K562 (cell line): Measurements from ENCODE around the gene NR2C2AP. TPM values are rescaled to one million over a fixed set of nuclear protein-coding genes. Genes with fewer than 3 reads are reported as not detected.
A peak's percentile ranks its signal among the peaks of the same experiment; 100 is the strongest.

ENCODE experiments used
- BRD9 ChIP-seq: fragments of 450-650 bp; IDR thresholded peaks from 2 replicates; pipeline ENCODE4 v1.6.1; 2018; ENCODE audit warnings: low read depth; ENCODE audit not compliant: partially characterized antibody
- CEBPB ChIP-seq: fragments of 450-650 bp; IDR thresholded peaks from 2 replicates; pipeline ENCODE4 v1.6.1; 2016; ENCODE audit warnings: missing genetic modification characterization, missing compliant biosample characterization
- E2F4 ChIP-seq: sonication (generic); formaldehyde crosslinking; IDR thresholded peaks from 2 replicates; pipeline ENCODE4 v1.8.0; 2022; ENCODE audit warnings: mild to moderate bottlenecking, low read depth, missing genetic modification reagents
- ERF ChIP-seq: fragments of 450-650 bp; formaldehyde crosslinking; IDR thresholded peaks from 2 replicates; pipeline ENCODE4 v1.4.0; 2020; ENCODE audit warnings: mild to moderate bottlenecking, mixed read lengths
- GTF2B ChIP-seq: IDR thresholded peaks from 2 replicates; pipeline ENCODE4 v1.6.1; 2011; ENCODE audit not compliant: insufficient read length; ENCODE audit errors: extremely low read depth
- HNRNPL ChIP-seq: fragments of 200-400 bp; formaldehyde crosslinking; IDR thresholded peaks from 2 replicates; pipeline ENCODE4 v1.6.1; 2017; ENCODE audit warnings: low read depth, mild to moderate bottlenecking, low read length
- HSF4 ChIP-seq: fragments of 250-450 bp; sonication (Bioruptor Pico); IDR thresholded peaks from 2 replicates; pipeline ENCODE4 v2.1.2; 2022; ENCODE audit warnings: mild to moderate bottlenecking, moderate library complexity, borderline replicate concordance
- PHF8 ChIP-seq: fragments of 200-600 bp; sonication (generic); IDR thresholded peaks from 2 replicates; pipeline ENCODE4 v1.6.1; 2012; ENCODE audit warnings: mixed run types, mild to moderate bottlenecking, inconsistent platforms, low read length, moderate library complexity, borderline replicate concordance
- RBM14 ChIP-seq: fragments of 200-400 bp; formaldehyde crosslinking; IDR thresholded peaks from 2 replicates; pipeline ENCODE4 v1.6.1; 2018; ENCODE audit warnings: low read depth, mild to moderate bottlenecking, low read length, moderate library complexity, borderline replicate concordance; ENCODE audit not compliant: insufficient read depth
- SAFB2 ChIP-seq: fragments of 200-400 bp; formaldehyde crosslinking; IDR thresholded peaks from 2 replicates; pipeline ENCODE4 v1.6.1; 2018; ENCODE audit warnings: borderline replicate concordance, low read length, low read depth, moderate library complexity; ENCODE audit not compliant: severe bottlenecking
- SIX5 ChIP-seq, 2 experiments: IDR thresholded peaks; 2 replicates each; pipeline ENCODE4 v1.6.1; 2011; ENCODE audit warnings: low read length in 2 of 2, borderline replicate concordance in 1 of 2, low read depth in 1 of 2, mild to moderate bottlenecking in 1 of 2, moderate library complexity in 1 of 2; ENCODE audit not compliant: insufficient read depth in 1 of 2
- SLC30A9 ChIP-seq: fragments of 250-450 bp; sonication (Bioruptor Pico); IDR thresholded peaks from 2 replicates; pipeline ENCODE4 v1.8.0; 2022; ENCODE audit warnings: mild to moderate bottlenecking, moderate library complexity
- SMAD4 ChIP-seq: fragments of 250-450 bp; sonication (Bioruptor Pico); conservative IDR thresholded peaks from 2 replicates; pipeline ENCODE4 v1.8.0; 2021; ENCODE audit warnings: inconsistent platforms, mild to moderate bottlenecking, moderate library complexity
- SPI1 ChIP-seq: IDR thresholded peaks from 2 replicates; pipeline ENCODE4 v1.6.1; 2011; ENCODE audit warnings: low read depth, low read length, control low read depth, borderline replicate concordance
- YBX1 ChIP-seq: fragments of 450-650 bp; IDR thresholded peaks from 2 replicates; pipeline ENCODE4 v1.7.1; 2016; ENCODE audit warnings: mild to moderate bottlenecking
- ZKSCAN1 ChIP-seq: fragments of 150-350 bp; IDR thresholded peaks from 2 replicates; pipeline ENCODE4 v1.6.1; 2016; ENCODE audit warnings: low read depth, low read length
- ZNF224 ChIP-seq: sonication (generic); formaldehyde crosslinking; IDR thresholded peaks from 2 replicates; pipeline ENCODE4 v1.8.0; 2022; ENCODE audit warnings: mild to moderate bottlenecking, missing genetic modification reagents
- ZNF24 ChIP-seq: fragments of 450-650 bp; IDR thresholded peaks from 2 replicates; pipeline ENCODE4 v1.6.1; 2016
- ZNF395 ChIP-seq: fragments of 200-800 bp; sonication (Bioruptor generic); IDR thresholded peaks from 2 replicates; pipeline ENCODE4 v1.6.1; 2017; ENCODE audit warnings: missing genetic modification characterization, missing compliant biosample characterization
- ZNF717 ChIP-seq: fragments of 250-450 bp; sonication (Bioruptor Pico); IDR thresholded peaks from 2 replicates; pipeline ENCODE4 v1.5.0; 2021
- polyA plus RNA-seq, 8 experiments: library from polyadenylated mRNA; depleted of rRNA in 4 of 8; stranded (reverse) in 5 of 8; unstranded in 3 of 8; fragments of >200 nt; fragmentation: Nextera tagmentation in 2 of 8; fragmentation: Illumina TruSeq in 1 of 8; extraction: Ambion mirVana in 2 of 8; extraction: Trizol in 1 of 8; gene quantifications; 2 replicates each; pipeline versions ENCODE4 v1.2.1 to v1.2.3, GENCODE V29; 2011 to 2014; ENCODE audit warnings: inconsistent platforms in 1 of 8, missing spikeins in 1 of 8
- total RNA-seq, 7 experiments: library from RNA; depleted of rRNA in 6 of 7; stranded (reverse); fragments of >200 nt in 6 of 7; fragmentation: Illumina TruSeq in 2 of 7; extraction: Trizol in 2 of 7; gene quantifications; 2 replicates each; pipeline versions ENCODE4 v1.2.1 to v1.2.3, GENCODE V29; 2011 to 2021; ENCODE audit warnings: low replicate concordance in 1 of 7
- TF ChIP-seq, protein P1 (sequence below): sonication (generic); formaldehyde crosslinking; IDR thresholded peaks from 2 replicates; pipeline ENCODE4 v1.8.0; 2022; ENCODE audit warnings: mild to moderate bottlenecking, missing genetic modification reagents

Gene NR2C2AP
- total and polyA plus RNA-seq, 9 of the 15 experiments (the other 6 are each of a cell fraction or from before 2014, with no cell fraction given): 23.7 to 77.4 (median 32.4) TPM

DNA sequence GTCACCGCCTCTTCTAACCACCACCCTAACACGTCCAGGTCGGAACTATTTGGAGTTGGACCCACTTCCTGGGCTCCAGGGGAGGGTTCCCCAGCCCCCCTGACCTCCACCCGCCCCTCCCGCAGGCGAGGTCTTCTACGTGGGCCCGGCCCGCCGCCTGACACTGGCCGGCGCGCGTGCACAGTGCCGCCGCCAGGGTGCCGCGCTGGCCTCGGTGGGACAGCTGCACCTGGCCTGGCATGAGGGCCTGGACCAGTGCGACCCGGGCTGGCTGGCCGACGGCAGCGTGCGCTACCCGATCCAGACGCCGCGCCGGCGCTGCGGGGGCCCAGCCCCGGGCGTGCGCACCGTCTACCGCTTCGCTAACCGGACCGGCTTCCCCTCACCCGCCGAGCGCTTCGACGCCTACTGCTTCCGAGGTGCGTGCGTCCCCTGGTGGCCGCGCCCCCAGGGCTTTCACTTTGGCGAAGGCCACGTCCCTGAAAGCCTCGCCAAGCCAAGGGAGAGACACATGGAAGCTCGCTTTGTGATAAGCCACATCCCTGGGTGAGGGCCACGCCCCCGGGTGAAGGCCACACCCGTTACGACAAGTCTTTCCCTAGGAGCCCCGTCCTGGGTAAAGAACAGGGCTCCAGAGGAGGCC lies 21.8 kb upstream of the NR2C2AP start (continued):
- TF ChIP-seq E2F4 (CRISPR knock-in tag): no peak
- TF ChIP-seq ERF (CRISPR knock-in tag): no peak
- TF ChIP-seq HNRNPL: no peak; the same call in 1 of the 2 replicates
- TF ChIP-seq GTF2B: no peak
- no peak for TF ChIP-seq SLC30A9 (CRISPR knock-in tag)
- TF ChIP-seq SAFB2: no peak
- no peak for TF ChIP-seq SIX5 (IDR thresholded peaks at IDR 0.05; ENCODE audit: borderline replicate concordance in 1 of 2, insufficient read depth in 1 of 2, low read depth in 1 of 2, low read length in 2 of 2)
- no peak for TF ChIP-seq ZNF717 (CRISPR knock-in tag)
- peak; percentile 55; the same call in 1 of the 2 replicates for TF ChIP-seq PHF8
- peak; percentile 21; the same call in 1 of the 2 replicates for TF ChIP-seq ZNF24
- peak; percentile 87; the same call in 1 of the 2 replicates for TF ChIP-seq ZNF224 (CRISPR knock-in tag)
- TF ChIP-seq RBM14: no peak
- no peak for TF ChIP-seq BRD9
- no peak for TF ChIP-seq HSF4 (CRISPR knock-in tag)
- no peak for TF ChIP-seq YBX1
- no peak for TF ChIP-seq SPI1
- no peak for TF ChIP-seq ZKSCAN1
- TF ChIP-seq, protein P1, sequence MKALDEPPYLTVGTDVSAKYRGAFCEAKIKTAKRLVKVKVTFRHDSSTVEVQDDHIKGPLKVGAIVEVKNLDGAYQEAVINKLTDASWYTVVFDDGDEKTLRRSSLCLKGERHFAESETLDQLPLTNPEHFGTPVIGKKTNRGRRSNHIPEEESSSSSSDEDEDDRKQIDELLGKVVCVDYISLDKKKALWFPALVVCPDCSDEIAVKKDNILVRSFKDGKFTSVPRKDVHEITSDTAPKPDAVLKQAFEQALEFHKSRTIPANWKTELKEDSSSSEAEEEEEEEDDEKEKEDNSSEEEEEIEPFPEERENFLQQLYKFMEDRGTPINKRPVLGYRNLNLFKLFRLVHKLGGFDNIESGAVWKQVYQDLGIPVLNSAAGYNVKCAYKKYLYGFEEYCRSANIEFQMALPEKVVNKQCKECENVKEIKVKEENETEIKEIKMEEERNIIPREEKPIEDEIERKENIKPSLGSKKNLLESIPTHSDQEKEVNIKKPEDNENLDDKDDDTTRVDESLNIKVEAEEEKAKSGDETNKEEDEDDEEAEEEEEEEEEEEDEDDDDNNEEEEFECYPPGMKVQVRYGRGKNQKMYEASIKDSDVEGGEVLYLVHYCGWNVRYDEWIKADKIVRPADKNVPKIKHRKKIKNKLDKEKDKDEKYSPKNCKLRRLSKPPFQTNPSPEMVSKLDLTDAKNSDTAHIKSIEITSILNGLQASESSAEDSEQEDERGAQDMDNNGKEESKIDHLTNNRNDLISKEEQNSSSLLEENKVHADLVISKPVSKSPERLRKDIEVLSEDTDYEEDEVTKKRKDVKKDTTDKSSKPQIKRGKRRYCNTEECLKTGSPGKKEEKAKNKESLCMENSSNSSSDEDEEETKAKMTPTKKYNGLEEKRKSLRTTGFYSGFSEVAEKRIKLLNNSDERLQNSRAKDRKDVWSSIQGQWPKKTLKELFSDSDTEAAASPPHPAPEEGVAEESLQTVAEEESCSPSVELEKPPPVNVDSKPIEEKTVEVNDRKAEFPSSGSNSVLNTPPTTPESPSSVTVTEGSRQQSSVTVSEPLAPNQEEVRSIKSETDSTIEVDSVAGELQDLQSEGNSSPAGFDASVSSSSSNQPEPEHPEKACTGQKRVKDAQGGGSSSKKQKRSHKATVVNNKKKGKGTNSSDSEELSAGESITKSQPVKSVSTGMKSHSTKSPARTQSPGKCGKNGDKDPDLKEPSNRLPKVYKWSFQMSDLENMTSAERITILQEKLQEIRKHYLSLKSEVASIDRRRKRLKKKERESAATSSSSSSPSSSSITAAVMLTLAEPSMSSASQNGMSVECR (CRISPR knock-in tag): peak; percentile 63; the same call in 1 of the 2 replicates
- 0 out of 2 replicates have a peak, but pooled peaks have one; percentile 34 for TF ChIP-seq ZNF395 (CRISPR knock-in tag)
- no peak for TF ChIP-seq CEBPB (tag)
- TF ChIP-seq SMAD4 (CRISPR knock-in tag): peak; percentile 86
